ENCODE results near the gene MAPK11. TPM values are rescaled to one million over a fixed set of nuclear protein-coding genes. Genes with fewer than 3 reads are reported as not detected.
"Not testable (repeated sequence)": the region's sequence is repeated elsewhere in the genome, so short reads cannot be mapped to it uniquely, and the experiment has no call there.

Gene MAPK11
- total RNA-seq, 1 donor from 2014 or later, result not detected

- not testable (repeated sequence) for H3K4me3 Mint-ChIP-seq; H3K9me3 ChIP-seq (ENCODE audit: low read depth); DNase-seq (ENCODE audit: low spot score); H3K27ac ChIP-seq; H2AFZ ChIP-seq (replicated peaks); H3K9ac ChIP-seq; H3K4me3 ChIP-seq; H3K36me3 ChIP-seq; H3K27ac Mint-ChIP-seq; H3K27me3 Mint-ChIP-seq (ENCODE audit: insufficient read depth, low read depth); H3K4me2 ChIP-seq; H3K79me2 ChIP-seq (ENCODE audit: low read depth); H3K9me3 Mint-ChIP-seq
- Histone ChIP-seq H3F3A (ENCODE audit: low read depth) (peaks cover 40% of the 10 kb centered on the region), H4K20me1 (ENCODE audit: low read depth) (peaks cover 53% of the 10 kb centered on the region), H3K4me1 (peaks cover 22% of the 10 kb centered on the region), H3K27me3 (peaks cover 32% of the 10 kb centered on the region)
- Mint-ChIP-seq H3K4me1 (peaks cover 27% of the 10 kb centered on the region), H3K36me3 (peaks cover 20% of the 10 kb centered on the region)
These were observed 3.2 kb upstream of the MAPK11 start for GRCh38 chr22:50273352-50273751.

GRCh38 chr22:50272044-50272802 lies 2.0 kb upstream of the MAPK11 start:
- no peaks in the 10 kb centered on the region for H3K9me3 Mint-ChIP-seq
- Histone ChIP-seq H3K4me2 (peak overlapping the region; percentile 92), H3K4me1 (peaks cover 22% of the 10 kb centered on the region), H2AFZ (replicated peaks) (no peak overlapping the region), H3K9me3 (ENCODE audit: low read depth) (no peaks in the 10 kb centered on the region), H3K4me3 (peak overlapping the region; percentile 49), H3F3A (ENCODE audit: low read depth) (peaks cover 40% of the 10 kb centered on the region), H3K36me3 (no peaks in the 10 kb centered on the region), H3K27ac (no peak overlapping the region), H3K9ac (no peak overlapping the region), H3K79me2 (ENCODE audit: low read depth) (no peaks in the 10 kb centered on the region), H4K20me1 (ENCODE audit: low read depth) (peaks cover 59% of the 10 kb centered on the region), H3K27me3 (peaks cover 43% of the 10 kb centered on the region)
- peaks cover 27% of the 10 kb centered on the region for H3K4me1 Mint-ChIP-seq
- peak; percentile 45 for DNase-seq (ENCODE audit: low spot score)
- H3K27ac Mint-ChIP-seq, result no peak overlapping the region
- TF ChIP-seq EZH2phosphoT487 (IDR thresholded peaks at IDR 0.05), result no peak
- no peak for TF ChIP-seq EZH2 (IDR thresholded peaks at IDR 0.05)
- TF ChIP-seq CTCF (IDR thresholded peaks at IDR 0.05), result no peak
- H3K4me3 Mint-ChIP-seq, result peak overlapping the region; percentile 71
- H3K27me3 Mint-ChIP-seq (ENCODE audit: insufficient read depth, low read depth), result peaks cover 10% of the 10 kb centered on the region
- H3K36me3 Mint-ChIP-seq, result peaks cover 16% of the 10 kb centered on the region

GRCh38 chr22:50271519-50271970 lies 1.4 kb upstream of the MAPK11 start:
- peaks cover 36% of the 10 kb centered on the region for H3F3A ChIP-seq (ENCODE audit: low read depth)
- Mint-ChIP-seq H3K27me3 (ENCODE audit: insufficient read depth, low read depth) (peaks cover 10% of the 10 kb centered on the region), H3K27ac (no peak overlapping the region), H3K4me1 (peaks cover 27% of the 10 kb centered on the region), H3K9me3 (no peaks in the 10 kb centered on the region), H3K4me3 (peak overlapping the region; percentile 83), H3K36me3 (peaks cover 12% of the 10 kb centered on the region)
- H3K4me2 ChIP-seq, result peak overlapping the region; percentile 92
- H3K27me3 ChIP-seq, result peaks cover 50% of the 10 kb centered on the region
- peaks cover 22% of the 10 kb centered on the region for H3K4me1 ChIP-seq
- H2AFZ ChIP-seq (replicated peaks), result no peak overlapping the region
- peaks cover 59% of the 10 kb centered on the region for H4K20me1 ChIP-seq (ENCODE audit: low read depth)
- H3K36me3 ChIP-seq, result no peaks in the 10 kb centered on the region
- TF ChIP-seq CTCF (IDR thresholded peaks at IDR 0.05) (peak; percentile 31), EZH2 (IDR thresholded peaks at IDR 0.05) (no peak), EZH2phosphoT487 (IDR thresholded peaks at IDR 0.05) (no peak)
- H3K9me3 ChIP-seq (ENCODE audit: low read depth), result no peaks in the 10 kb centered on the region
- no peak overlapping the region for H3K27ac ChIP-seq
- H3K79me2 ChIP-seq (ENCODE audit: low read depth), result no peaks in the 10 kb centered on the region
- H3K9ac ChIP-seq, result no peak overlapping the region
- DNase-seq (ENCODE audit: low spot score), result peak; percentile 96
- H3K4me3 ChIP-seq, result peak overlapping the region; percentile 49
